ENCODE measurements around the gene SPTAN1. TPM values are rescaled to one million over a fixed set of nuclear protein-coding genes. Genes with fewer than 3 reads are reported as not detected.
"Not testable (repeated sequence)": the region's sequence is repeated elsewhere in the genome, so short reads cannot be mapped to it uniquely, and the experiment has no call there.

SPTAN1 gene
- total RNA-seq, 1 donor from 2014 or later, result 286 TPM

DNA sequence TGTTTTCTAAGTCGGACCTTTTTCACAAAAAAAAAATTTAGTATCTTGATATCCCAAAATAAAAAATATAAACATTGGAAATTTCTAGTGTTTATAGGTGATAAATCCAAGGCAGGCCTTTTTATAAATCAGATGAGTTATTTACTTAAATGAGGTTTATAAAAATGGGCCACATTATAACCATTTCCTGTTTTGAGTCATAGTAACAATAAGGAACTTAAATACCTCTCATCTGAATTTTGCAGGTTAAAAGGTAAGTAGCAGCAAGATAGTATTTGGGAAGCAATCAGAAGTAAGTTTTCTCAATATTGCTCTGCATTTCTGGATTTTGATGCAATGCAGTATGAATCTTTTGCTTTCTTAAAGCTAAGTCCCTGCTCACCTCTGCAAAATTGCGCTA lies 3.9 kb downstream of the SPTAN1 start:
- Mint-ChIP-seq H3K4me1 (ENCODE audit: low read depth) (peaks cover 33% of the 10 kb centered on the region), H3K36me3 (ENCODE audit: low read depth) (peaks cover 19% of the 10 kb centered on the region), H3K27me3 (ENCODE audit: low read depth) (no peaks in the 10 kb centered on the region), H3K4me3 (ENCODE audit: low read depth) (no peak overlapping the region), H3K27ac (no peak overlapping the region), H3K9me3 (no peaks in the 10 kb centered on the region)
- intact Hi-C loops (cut with micrococcal nuclease), result loop anchor here (10.0 kb wide), 2 partner anchors 169 to 391 kb away; partner anchors contain the start of genes BBLN and ZDHHC12
- DNase-seq (ENCODE audit: low spot score), result no peak

DNA sequence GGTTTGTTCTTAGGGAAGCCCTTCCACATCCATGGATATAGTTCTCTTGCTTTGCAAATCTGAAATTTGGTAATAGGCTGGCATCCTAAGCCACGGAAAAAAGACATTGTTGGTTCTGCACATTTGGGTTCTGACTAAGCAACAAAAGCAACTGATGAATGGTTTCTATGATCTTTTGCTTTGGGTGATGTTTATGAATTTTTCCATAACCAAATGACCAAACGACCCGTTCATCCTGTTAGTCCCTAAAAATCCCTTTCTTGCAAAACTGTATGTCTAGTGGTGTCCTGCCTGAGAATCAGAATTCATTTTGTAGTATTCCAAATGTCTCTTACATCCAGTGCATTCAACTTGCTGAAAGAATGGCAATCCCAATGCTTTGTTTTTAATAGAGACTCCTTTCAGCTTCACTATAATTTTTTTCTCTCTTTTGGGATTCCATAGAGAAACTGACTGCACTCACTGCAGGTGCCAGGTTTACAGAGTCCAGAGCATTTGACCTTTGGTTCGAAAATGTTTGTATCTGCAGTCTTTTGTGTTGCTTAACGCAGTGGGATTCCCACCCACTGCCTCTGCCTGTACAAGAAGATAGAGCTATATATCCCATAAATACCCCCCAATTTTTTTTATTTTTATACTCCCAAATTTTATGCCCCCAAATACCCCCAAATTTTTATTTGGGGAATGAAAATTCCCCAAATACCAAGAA lies 4.7 kb downstream of the SPTAN1 start:
- H3K4me1 Mint-ChIP-seq (ENCODE audit: low read depth), result peaks cover 27% of the 10 kb centered on the region
- H3K27me3 Mint-ChIP-seq (ENCODE audit: low read depth), result no peaks in the 10 kb centered on the region
- H3K27ac Mint-ChIP-seq, result no peak overlapping the region

DNA sequence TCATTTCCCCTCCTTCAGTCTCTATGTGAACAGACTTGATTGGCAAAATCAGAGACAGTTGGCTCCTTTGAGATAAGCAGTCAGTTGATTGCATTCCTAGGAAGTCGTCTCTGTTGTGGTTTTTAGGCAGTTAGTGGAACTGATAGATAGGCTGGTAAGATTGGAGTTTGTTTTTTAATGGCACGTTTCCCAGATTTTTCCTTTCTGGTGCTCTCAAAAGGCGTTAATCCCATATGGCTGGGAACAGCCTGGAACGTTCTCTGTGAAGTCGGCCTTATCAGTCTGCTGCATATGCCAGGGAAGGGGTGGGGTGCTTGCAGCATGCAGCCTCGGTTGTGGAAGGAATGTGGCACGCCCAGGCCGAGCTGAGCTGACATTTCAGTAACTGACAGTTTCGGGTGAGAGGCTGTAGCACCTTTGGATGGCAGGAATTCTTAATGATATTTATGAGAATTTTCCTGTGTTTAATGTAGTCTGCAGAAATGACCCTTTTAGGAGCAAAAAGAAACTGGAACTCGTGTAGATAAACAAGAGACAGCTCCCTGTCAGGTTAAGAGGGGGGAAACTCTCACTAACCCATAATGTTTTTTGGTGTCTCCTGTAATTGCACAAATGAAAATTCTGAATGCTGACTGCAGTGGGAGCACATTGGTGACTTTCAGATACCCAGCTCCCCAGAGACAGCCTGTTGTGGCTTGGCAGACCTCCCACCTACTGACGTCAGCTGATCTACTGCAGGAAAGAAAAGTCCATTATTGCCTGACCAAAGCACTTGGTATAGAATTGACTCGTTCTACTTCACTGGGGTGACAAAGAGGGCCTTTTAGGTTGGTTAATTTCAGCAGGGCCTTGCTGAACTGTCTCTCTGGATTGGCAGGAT lies 6.3 kb downstream of the SPTAN1 start:
- peak; percentile 22 for DNase-seq (ENCODE audit: low spot score)
- peaks cover 29% of the 10 kb centered on the region for H3K4me1 Mint-ChIP-seq (ENCODE audit: low read depth)
- no peaks in the 10 kb centered on the region for H3K27me3 Mint-ChIP-seq (ENCODE audit: low read depth)
- H3K36me3 Mint-ChIP-seq (ENCODE audit: low read depth), result peaks cover 32% of the 10 kb centered on the region
- H3K27ac Mint-ChIP-seq, result peak overlapping the region; percentile 83
- peak overlapping the region; percentile 50 for H3K4me3 Mint-ChIP-seq (ENCODE audit: low read depth)
- H3K9me3 Mint-ChIP-seq, result no peaks in the 10 kb centered on the region
- intact Hi-C loops (cut with micrococcal nuclease), result loop anchor here (10.0 kb wide), 2 partner anchors 166 to 394 kb away; partner anchors contain the start of genes BBLN and ZDHHC12

More for the DNA sequence above, 4.7 kb downstream of the SPTAN1 start:
- H3K9me3 Mint-ChIP-seq, result no peaks in the 10 kb centered on the region
- DNase-seq (ENCODE audit: low spot score), result no peak
- H3K36me3 Mint-ChIP-seq (ENCODE audit: low read depth), result peaks cover 24% of the 10 kb centered on the region
- no peak overlapping the region for H3K4me3 Mint-ChIP-seq (ENCODE audit: low read depth)
- intact Hi-C loops (cut with micrococcal nuclease), result loop anchor here (10.0 kb wide), 2 partner anchors 168 to 392 kb away; partner anchors contain the start of genes BBLN and ZDHHC12

DNA sequence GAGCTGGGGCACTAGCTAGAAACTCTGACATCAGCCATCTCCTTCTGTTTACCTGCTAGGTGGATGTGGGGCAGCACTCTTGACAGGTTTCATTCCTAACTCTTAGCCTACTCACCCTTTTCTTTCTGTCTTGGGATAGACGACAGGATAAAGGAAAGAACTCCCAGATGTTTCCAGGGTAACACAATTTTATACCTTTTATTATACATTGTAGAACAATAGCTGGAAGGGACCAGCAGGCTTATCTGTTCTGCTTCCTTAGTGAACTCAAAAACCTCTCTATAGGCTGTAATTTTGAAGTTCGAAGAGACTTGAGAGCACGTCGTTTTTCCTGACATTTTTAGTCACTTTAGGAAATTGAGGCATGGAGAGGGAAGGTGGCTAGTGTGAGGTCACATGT lies 13.2 kb downstream of the SPTAN1 start:
- peaks cover 10% of the 10 kb centered on the region for H3K4me1 Mint-ChIP-seq (ENCODE audit: low read depth)
- peaks cover 60% of the 10 kb centered on the region for H3K36me3 Mint-ChIP-seq (ENCODE audit: low read depth)
- intact Hi-C loops (cut with micrococcal nuclease), result no loop called here
- H3K27ac Mint-ChIP-seq, result no peak overlapping the region
- no peaks in the 10 kb centered on the region for H3K27me3 Mint-ChIP-seq (ENCODE audit: low read depth)
- no peak overlapping the region for H3K4me3 Mint-ChIP-seq (ENCODE audit: low read depth)
- no peaks in the 10 kb centered on the region for H3K9me3 Mint-ChIP-seq
- no peak for DNase-seq (ENCODE audit: low spot score)

DNA sequence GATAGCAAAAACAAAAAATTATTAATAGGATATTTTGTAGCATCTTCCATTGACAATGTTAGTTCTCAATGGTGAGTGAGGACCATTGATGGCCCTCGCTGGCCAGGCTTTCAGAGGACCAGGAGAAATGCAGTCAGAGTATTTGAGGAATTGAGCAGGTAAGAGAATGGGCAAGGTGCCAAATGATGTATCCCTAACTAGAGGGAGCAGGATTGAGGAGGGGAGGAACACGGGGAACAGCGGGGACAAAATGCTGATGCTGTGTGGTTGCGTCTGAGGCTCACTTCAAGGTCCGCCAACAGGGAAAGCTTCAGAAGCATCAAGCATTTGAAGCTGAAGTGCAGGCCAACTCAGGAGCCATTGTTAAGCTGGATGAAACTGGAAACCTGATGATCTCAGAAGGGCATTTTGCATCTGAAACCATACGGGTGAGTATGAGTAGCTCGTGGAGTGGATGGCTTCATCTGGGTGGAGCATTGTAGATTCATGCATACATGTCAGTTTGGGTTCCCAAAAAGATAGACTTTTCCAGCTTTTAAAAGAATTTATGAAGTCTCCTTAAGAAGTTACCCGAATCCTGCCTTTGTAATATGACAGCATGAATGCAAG lies 16.2 kb downstream of the SPTAN1 start:
- no peaks in the 10 kb centered on the region for H3K27me3 Mint-ChIP-seq (ENCODE audit: low read depth)
- H3K36me3 Mint-ChIP-seq (ENCODE audit: low read depth), result peaks cover 70% of the 10 kb centered on the region
- DNase-seq (ENCODE audit: low spot score), result no peak
- no peak overlapping the region for H3K27ac Mint-ChIP-seq
- H3K4me3 Mint-ChIP-seq (ENCODE audit: low read depth), result no peak overlapping the region
- H3K4me1 Mint-ChIP-seq (ENCODE audit: low read depth), result peaks cover 7% of the 10 kb centered on the region
- no peaks in the 10 kb centered on the region for H3K9me3 Mint-ChIP-seq
- intact Hi-C loops (cut with micrococcal nuclease), result no loop called here

DNA sequence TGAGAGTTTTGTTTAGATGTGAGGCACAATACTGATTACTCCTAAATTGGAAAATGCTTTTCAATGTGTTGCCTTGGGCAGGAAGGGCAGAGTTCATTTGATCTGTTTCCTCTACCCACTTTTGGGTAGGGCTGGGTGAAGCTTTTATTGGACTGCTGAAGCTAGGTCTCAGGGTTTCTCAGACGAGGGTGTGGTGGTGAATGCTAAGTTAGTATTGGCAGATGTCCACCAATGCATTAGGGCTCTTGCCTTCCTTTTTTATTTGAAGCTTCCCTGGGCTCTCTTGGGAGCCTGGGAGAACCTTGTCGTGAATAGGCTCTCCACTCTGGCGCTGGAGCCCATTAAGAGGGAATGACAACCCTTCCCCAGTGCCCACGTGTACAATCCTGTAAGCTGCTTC lies 23.1 kb downstream of the SPTAN1 start:
- H3K9me3 Mint-ChIP-seq, result no peaks in the 10 kb centered on the region
- H3K27me3 Mint-ChIP-seq (ENCODE audit: low read depth), result no peaks in the 10 kb centered on the region
- no peak overlapping the region for H3K4me3 Mint-ChIP-seq (ENCODE audit: low read depth)
- peaks cover 79% of the 10 kb centered on the region for H3K36me3 Mint-ChIP-seq (ENCODE audit: low read depth)
- no peaks in the 10 kb centered on the region for H3K4me1 Mint-ChIP-seq (ENCODE audit: low read depth)
- intact Hi-C loops (cut with micrococcal nuclease), result no loop called here
- no peak overlapping the region for H3K27ac Mint-ChIP-seq
- DNase-seq (ENCODE audit: low spot score), result no peak

DNA sequence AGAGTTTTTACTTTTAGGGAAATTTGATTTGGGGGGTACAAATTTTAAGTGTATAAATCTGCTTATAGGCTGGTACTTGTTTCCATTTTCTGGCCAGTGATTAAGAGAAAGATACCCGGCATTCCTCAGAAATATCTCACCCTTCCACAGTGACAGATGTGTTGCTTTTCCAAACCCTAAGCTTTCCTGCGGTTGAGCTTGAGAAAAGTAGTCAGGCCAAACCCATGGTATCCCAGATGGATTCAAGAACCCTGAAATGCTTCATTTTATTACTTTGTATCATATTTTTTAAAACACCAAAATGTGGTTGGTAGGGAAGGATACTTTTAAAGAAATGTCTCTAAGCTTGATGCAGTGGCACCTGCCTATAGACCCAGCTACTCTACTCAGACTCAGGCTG lies 23.5 kb downstream of the SPTAN1 start:
- no peak overlapping the region for H3K27ac Mint-ChIP-seq
- H3K9me3 Mint-ChIP-seq, result no peaks in the 10 kb centered on the region
- no peaks in the 10 kb centered on the region for H3K27me3 Mint-ChIP-seq (ENCODE audit: low read depth)
- no peaks in the 10 kb centered on the region for H3K4me1 Mint-ChIP-seq (ENCODE audit: low read depth)
- H3K4me3 Mint-ChIP-seq (ENCODE audit: low read depth), result no peak overlapping the region
- intact Hi-C loops (cut with micrococcal nuclease), result no loop called here
- DNase-seq (ENCODE audit: low spot score), result no peak
- H3K36me3 Mint-ChIP-seq (ENCODE audit: low read depth), result peaks cover 82% of the 10 kb centered on the region

DNA sequence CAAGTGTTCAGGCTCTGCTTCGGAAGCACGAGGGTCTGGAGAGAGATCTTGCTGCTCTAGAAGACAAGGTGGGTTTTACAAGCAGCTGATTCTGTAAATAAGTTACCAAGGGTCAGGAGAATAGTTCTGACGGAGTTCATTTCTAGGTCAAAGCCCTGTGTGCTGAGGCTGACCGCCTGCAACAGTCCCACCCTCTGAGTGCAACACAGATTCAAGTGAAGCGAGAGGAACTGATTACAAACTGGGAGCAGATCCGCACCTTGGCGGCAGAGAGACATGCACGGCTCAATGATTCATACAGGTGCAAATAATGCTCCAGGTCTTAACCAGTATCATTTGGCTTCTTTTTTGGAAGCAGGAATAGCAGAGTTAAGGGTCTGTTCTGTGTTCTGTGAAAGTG lies 24.8 kb downstream of the SPTAN1 start:
- Mint-ChIP-seq H3K27ac (no peak overlapping the region), H3K4me1 (ENCODE audit: low read depth) (no peaks in the 10 kb centered on the region), H3K4me3 (ENCODE audit: low read depth) (no peak overlapping the region), H3K9me3 (no peaks in the 10 kb centered on the region), H3K27me3 (ENCODE audit: low read depth) (no peaks in the 10 kb centered on the region), H3K36me3 (ENCODE audit: low read depth) (peaks cover 84% of the 10 kb centered on the region)
- DNase-seq (ENCODE audit: low spot score), result no peak
- intact Hi-C loops (cut with micrococcal nuclease), result no loop called here

DNA sequence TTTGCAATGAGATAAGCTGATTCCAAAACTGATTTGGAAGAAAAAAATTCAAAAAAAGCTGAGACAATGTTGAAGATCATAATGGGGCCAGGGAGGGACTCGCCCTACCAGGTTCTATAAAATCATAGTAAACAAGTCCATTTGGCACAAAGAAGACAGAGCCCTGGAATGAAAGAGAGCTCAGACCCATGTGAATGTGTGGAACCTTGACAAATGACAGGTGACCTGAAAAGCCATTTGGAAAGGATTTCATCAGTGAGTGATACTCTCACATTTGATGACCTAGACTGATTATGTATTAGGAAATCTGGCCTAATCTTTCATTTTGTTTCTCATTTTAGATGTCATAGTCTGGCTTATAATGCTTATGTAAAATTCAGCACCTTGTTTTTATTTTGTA lies 26.8 kb downstream of the SPTAN1 start:
- Mint-ChIP-seq H3K4me1 (ENCODE audit: low read depth) (no peaks in the 10 kb centered on the region), H3K36me3 (ENCODE audit: low read depth) (peaks cover 88% of the 10 kb centered on the region), H3K4me3 (ENCODE audit: low read depth) (no peak overlapping the region), H3K27me3 (ENCODE audit: low read depth) (no peaks in the 10 kb centered on the region), H3K27ac (no peak overlapping the region), H3K9me3 (no peaks in the 10 kb centered on the region)
- DNase-seq (ENCODE audit: low spot score), result no peak
- intact Hi-C loops (cut with micrococcal nuclease), result no loop called here

DNA sequence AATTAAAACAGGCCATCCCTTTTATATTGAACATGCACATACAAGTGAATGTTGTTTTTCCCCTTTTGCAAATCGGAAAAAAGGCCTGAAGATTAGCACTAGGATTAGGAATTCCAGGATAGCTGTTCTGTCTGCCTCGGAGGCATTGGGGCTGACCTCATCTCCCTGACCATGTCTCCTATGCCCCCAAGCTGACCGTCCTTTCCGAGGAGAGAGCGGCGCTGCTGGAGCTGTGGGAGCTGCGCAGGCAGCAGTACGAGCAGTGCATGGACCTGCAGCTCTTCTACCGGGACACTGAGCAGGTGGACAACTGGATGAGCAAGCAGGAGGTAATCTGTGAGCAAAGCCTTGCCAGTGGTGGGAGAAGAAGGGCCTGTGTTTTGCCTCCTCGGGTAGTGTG lies 28.3 kb downstream of the SPTAN1 start:
- no peaks in the 10 kb centered on the region for H3K9me3 Mint-ChIP-seq
- H3K4me3 Mint-ChIP-seq (ENCODE audit: low read depth), result no peak overlapping the region
- no peak for DNase-seq (ENCODE audit: low spot score)
- intact Hi-C loops (cut with micrococcal nuclease), result no loop called here
- no peaks in the 10 kb centered on the region for H3K4me1 Mint-ChIP-seq (ENCODE audit: low read depth)
- peaks cover 88% of the 10 kb centered on the region for H3K36me3 Mint-ChIP-seq (ENCODE audit: low read depth)
- H3K27me3 Mint-ChIP-seq (ENCODE audit: low read depth), result no peaks in the 10 kb centered on the region
- H3K27ac Mint-ChIP-seq, result no peak overlapping the region

DNA sequence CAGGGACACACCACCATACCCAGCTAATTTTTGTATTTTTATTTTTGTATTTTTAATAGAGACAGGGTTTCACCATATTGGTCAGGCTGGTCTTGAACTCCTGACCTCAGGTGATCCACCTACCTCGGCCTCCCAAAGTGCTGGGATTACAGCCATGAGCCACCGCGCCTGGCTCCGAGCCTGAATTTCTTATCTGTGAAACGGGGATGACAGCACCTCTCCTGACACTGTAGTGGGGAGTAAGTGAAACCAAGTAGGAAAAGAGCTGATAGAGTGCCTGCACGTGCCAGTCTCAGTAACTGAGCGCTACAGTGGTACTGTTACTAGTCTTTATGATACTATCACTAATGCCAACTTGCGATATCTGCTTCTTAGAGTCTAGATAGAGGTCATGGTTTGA lies 32.8 kb downstream of the SPTAN1 start:
- DNase-seq (ENCODE audit: low spot score); H3K4me3 Mint-ChIP-seq (ENCODE audit: low read depth); H3K27me3 Mint-ChIP-seq (ENCODE audit: low read depth); H3K27ac Mint-ChIP-seq; H3K4me1 Mint-ChIP-seq (ENCODE audit: low read depth); intact Hi-C loops (cut with micrococcal nuclease); H3K9me3 Mint-ChIP-seq: not testable (repeated sequence)
- peaks cover 86% of the 10 kb centered on the region for H3K36me3 Mint-ChIP-seq (ENCODE audit: low read depth)

DNA sequence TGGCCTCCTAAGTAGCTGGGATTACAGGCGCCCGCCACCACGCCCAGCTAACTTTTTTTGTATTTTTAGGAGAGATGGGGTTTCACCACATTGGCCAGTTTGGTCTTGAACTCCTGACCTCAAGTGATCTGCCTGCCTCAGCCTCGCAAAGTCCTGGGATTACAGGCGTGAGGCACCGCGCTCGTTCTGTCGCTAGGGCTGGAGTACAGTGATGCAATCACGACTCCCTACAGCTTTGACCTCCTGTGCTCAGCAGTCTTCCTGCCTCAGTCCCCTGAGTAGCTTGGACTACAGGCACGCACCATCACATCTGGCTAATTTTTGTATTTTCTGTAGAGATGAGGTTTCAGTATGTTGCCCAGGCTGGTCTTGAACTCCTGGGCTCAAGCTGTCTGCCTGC lies 34.5 kb downstream of the SPTAN1 start:
- H3K36me3 Mint-ChIP-seq (ENCODE audit: low read depth), result peaks cover 83% of the 10 kb centered on the region

DNA sequence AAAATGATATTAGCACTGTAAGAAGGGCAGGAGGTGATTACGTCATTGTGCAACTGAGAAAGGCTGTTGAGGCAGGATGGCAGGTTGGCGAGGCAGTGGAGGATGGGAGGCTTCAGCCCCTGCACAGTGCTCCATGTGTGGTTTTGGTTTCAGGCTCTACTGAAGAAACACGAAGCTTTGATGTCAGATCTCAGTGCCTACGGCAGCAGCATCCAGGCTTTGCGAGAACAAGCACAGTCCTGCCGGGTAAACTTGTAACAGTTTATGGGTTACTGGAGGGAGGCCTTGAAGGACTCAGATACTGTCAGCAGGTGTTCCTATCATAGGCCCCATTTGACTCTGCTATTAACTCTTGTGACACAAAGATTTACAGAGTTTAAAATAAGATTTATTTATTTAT lies 35.1 kb downstream of the SPTAN1 start:
- Mint-ChIP-seq H3K27me3 (ENCODE audit: low read depth) (no peaks in the 10 kb centered on the region), H3K9me3 (no peaks in the 10 kb centered on the region), H3K4me1 (ENCODE audit: low read depth) (peaks cover 10% of the 10 kb centered on the region), H3K4me3 (ENCODE audit: low read depth) (no peak overlapping the region), H3K27ac (peak overlapping the region; percentile 36), H3K36me3 (ENCODE audit: low read depth) (peaks cover 83% of the 10 kb centered on the region)
- intact Hi-C loops (cut with micrococcal nuclease), result no loop called here
- peak; percentile 55 for DNase-seq (ENCODE audit: low spot score)

More for the DNA sequence above, 34.5 kb downstream of the SPTAN1 start:
- H3K4me1 Mint-ChIP-seq (ENCODE audit: low read depth); intact Hi-C loops (cut with micrococcal nuclease); H3K27me3 Mint-ChIP-seq (ENCODE audit: low read depth); H3K9me3 Mint-ChIP-seq; DNase-seq (ENCODE audit: low spot score); H3K4me3 Mint-ChIP-seq (ENCODE audit: low read depth): not testable (repeated sequence)
- peak overlapping the region; percentile 36 for H3K27ac Mint-ChIP-seq

Measured in activated T-helper 2 cell treated with anti-CD3 and anti-CD28 coated beads, Interferon-gamma antibody, Interleukin-2, Interleukin-4, amounts not matched to agents 10 μg/mL and 5 μg/mL and 100 μg/mL, durations not matched to agents 14 hours and 24 hours and 36 hours (primary cell).